GM18526 (cell line): ENCODE data around the gene PROCA1.

Source experiments
- POLR2A ChIP-seq: IDR thresholded peaks from 3 replicates; pipeline ENCODE4 v1.6.1; 2011; ENCODE audit not compliant: insufficient read length; ENCODE audit errors: extremely low read depth

The PROCA1 gene

DNA sequence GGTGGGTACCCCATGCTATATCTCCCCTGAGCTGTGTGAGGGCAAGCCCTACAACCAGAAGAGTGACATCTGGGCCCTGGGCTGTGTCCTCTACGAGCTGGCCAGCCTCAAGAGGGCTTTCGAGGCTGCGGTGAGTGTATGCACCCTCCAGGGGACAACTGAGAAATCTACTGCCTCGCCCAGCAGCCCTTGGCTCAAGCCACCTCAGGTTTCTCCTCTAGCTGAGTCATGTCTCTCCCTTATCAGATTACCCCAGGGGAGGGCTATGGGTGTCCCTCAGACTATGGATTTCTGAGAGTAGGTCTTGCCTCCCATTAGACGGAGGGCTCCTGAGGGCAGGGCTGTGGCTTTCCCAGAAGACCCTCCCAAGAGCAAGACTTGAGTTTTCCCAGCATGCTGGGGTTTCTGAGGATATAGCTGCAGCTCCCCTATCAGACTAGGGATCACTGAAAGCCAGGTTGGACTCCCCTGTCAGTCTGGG, 23.6 kb upstream of the PROCA1 start:
- TF ChIP-seq POLR2A: no peak

DNA sequence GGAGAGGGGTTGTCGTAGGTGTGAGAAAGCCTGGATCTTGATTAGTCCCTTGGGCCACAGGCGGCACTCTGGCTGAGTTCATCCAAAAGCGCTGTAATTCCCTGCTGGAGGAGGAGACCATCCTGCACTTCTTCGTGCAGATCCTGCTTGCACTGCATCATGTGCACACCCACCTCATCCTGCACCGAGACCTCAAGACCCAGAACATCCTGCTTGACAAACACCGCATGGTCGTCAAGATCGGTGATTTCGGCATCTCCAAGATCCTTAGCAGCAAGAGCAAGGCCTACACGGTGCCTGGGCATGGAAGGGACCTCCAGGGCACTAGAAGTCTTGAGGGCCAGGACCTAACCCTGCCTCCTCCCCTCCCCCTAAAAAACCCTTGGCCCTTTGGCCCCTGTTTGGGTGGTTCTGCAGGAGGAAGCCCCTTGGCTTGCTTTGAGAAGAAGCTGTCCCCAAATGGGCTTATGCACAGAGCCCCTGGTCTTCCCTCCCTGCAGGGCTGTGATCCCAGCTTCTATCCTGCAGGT, 23.1 kb upstream of the PROCA1 start:
- no peak for TF ChIP-seq POLR2A

DNA sequence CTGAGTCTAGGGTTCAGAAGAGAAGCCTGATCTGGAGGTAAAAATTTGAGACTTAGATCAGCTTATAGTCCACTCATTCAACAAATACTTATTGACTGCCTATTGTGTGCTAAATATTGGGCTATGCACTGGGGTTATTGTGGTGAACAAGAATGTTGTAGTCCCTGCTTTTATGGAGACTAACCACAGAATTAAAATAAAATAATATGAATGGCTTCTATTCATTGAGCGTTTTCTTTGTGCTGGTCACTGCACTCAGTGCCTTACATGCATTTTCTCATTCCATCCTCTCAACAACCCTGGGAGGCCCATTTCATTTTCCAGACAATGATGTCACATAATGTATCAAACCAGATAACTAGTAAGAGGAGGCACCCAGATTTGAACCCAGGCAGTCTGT, 21.7 kb upstream of the PROCA1 start:
- TF ChIP-seq POLR2A: no peak

DNA sequence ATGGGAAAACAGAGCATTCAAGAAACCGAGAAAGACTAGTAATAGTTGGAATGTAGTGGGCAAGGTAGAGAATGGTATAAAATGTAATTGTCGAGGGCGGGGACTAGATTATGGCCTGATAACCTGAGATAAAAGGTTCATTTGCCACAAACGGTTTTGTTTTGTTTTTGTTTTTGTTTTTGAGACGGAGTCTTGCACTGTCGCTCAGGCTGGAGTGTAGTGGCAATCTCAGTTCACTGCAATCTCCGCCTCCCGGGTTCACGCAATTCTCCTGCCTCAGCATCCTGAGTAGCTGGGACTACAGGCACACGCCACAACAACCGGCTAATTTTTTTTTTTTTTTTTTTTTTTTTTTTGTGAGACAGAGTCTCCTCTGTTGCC, 18.3 kb upstream of the PROCA1 start:
- TF ChIP-seq POLR2A: no peak

DNA sequence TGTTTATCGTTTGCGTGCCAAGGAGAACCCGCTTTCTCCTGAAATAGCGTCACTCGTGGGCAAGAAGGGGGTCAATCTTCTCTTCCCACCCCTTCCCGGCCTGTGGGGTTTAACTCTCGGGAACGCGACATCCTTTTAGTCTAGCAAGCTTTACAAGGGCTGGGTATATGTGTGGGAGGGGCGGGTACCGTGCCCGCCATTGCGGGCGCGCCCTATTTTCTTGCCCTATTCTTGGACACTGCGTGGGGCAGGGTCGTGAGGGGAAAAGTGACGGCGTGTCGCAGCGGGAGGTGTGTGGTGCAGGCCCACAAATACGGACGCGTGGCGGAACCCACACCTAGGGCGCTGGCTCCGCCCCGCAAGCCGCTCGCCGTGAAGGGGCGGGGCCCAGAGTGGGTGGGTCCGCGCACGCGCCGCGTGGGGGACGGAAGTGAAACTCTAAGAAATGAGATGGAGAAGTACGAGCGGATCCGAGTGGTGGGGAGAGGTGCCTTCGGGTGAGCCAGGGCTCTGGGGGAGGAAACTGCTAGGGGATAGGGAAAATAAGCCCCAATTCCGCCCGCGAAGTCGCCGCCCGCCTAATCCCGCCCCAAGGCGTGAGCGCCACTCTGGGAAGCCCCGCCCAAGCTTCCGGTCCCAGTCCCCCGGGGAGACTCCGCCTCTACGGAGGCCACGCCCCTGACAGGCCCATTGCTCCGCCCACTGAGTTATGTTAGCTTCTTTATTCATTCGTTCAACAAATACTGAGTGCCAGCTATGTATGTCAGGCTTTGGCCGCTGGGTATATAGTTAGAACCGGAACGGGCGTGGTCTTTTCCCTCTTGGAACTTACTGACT, 16.9 kb upstream of the PROCA1 start, which contains the start of gene NEK8:
NEK8 (plus strand) TSS at position 425 of the 837 bp plus-strand sequence; CDS start at position 451, 26 bp downstream.
- peak; percentile 70 for TF ChIP-seq POLR2A

DNA sequence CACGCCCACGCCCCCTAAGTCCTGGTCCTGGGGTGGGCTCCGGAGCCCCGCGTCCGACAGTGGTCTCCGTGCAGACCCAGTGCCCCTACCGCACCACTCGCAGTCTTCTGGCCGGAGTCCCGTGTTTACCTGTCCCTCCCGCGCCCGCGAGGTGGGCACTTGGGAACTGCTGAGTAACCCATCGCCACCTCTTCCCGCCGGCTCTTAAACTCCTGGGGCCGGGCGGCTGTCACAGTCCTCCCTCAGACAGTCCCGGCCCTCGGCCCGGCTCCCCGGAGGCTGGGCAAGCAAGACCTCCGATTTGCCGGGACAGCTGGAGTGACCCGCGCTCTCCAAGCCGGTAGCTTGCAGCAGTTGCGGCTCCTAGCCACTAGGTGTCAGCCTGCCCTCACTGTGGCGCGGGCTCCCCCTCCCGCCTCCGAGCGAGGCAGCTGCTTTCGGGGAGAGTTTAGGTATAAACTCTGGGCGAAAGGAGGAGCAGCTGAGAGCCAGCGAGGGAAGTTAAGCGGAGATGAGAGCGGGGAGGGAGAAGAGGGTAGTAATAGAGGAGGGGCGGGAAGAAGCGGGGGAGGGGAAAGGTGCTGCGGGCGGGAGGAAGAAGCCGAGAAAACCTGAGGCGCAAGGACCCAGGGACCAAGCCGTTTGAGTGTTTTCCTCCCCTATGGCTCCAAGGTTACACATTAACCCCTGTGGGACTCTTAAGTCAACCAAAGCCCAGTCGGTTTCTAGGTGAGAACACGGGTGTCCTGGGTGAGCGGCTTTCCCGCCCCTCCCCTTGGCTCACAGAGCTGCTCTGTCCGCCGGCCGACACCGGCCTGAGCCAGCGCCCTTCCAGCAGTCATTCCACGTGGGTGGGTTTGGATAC, 15.2 kb upstream of the PROCA1 start:
- TF ChIP-seq POLR2A: peak; percentile 74

DNA sequence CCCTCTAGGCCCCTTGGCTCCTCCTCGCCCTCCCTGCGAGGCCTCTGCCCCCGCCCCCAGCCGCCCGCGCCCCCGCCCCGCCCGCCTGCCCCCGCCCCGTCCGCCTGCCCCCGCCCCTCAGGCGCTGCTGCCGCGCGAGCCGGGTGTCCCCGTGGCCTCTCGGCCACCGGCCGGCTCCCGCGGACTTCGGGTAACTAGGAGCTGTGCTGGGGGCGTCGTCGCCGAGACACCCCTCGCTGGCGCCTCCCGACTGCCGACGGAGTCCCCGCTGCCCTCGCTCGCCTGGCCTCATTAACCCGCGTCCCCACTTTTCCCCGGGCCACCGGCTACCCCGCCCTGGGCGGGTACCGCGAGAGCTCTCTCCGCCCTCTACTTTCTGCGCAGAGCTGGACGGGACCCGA, 14.5 kb upstream of the PROCA1 start, which contains the start of gene TLCD1:
TLCD1 (minus strand) TSS at position 8 of the 401 bp plus-strand sequence. CDS start 136 bp downstream, outside the sequence.
- no peak for TF ChIP-seq POLR2A

DNA sequence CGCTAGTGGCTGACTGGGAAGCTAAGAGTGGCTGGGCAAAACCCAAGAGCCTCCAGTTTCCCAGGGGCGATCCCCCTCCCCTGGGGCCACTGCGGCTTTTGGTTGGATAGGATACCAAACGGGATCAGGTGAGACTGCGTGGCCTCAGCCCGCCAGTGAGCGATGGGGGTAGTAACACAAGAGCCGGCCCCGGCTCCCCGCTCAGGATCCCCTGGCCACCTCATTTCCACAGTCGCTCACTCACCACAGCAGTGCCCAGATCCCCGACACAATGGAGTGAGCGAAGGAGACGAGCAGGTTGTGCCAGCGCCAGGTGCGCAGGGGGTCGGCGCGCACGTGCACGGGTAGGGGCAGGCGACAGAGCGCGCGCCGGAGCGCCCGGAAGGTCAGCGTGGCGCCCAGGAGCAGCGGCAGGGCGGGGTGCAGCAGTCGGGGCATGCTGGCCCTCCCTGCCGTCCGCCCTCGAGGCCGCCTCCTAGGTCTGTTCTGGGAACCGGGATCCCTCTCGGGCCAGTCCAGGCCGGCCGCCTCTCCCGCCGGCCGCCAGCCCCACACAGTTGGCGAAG, 14.1 kb upstream of the PROCA1 start:
- TF ChIP-seq POLR2A: peak; percentile 31

DNA sequence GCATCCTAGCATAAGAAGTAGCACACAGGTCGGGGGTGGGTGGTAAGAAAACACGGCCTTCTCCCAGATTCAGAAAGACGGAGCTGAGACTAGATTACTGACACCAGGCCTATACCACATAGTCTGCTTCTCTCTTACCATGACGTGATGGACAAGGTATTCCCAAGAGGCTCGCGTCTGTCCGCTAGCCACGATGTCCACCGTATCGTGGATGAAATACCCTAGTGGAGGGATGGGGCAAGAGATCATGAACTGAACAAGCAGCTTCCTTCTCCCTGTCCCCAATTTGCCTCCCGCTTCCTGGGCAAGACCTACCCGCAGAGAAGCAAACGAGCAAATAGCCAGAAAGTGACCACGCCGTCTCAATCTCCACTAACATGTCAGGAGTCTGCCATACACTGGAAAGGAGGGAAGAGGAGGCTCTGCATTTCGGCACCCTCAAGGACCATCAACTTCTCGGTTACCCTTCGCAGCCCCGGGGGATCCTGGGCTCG, 13.5 kb upstream of the PROCA1 start:
- TF ChIP-seq POLR2A: peak; percentile 35

DNA sequence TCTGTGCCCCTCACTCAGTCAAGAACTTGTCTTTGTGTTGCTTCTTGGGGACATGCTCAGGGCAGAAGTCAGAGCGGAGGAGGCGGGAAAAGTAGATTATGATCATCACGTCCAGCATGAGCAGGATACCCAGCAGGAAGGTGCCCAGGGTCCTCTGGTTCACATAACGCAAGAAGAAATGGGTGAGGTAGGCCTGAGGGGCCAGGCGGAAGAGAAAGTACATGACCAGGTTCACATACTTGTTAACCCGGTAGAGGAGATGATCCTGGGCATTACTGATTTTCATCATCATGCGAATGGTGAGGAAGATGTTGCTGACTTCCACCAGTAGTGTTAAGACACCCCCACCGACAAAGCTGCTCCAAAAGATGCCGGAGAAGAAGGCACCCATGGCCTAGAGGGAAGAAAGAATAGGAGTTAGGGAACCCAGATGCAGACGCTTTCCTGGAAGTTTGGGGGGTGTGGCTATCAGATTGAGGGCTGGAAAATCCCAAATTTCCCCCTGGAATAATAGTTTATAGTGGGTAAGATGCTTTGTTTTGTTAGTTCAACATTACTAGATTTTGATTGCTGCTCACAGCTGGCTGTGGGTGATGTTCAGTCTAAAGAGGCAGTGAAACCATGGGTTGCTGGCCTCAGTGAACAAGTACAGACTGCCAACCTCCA, 12.9 kb upstream of the PROCA1 start:
- no peak for TF ChIP-seq POLR2A

DNA sequence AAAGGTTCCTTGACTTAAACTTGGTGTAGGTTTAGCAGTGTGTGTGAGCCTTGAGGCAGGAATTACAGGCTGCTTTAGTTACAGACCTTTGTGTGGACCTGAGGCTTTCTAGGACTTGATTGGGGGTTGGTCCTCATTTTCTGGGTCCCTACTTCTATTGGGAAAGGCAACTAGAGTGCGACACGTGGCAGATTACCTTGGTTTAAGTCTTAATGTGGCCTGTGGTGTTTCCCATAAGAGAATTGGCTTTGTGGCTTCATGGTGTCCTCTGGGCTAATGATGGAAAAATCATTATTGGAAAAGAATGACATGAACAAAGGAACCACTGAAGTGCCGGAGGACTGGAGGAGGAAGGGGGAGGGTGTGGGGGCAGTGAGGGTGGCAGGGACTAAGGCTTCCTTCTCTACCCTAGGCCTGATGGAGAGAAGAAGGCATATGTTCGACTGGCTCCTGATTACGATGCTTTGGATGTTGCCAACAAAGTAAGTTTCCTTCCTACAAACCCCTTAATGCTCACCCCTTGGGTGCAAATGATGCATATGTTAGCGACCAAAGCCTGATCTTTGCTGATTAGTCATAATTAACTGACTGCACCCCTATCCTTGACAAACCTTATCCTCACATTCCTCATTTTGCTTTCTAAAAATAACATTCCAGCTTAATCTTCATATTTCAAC, 11.6 kb upstream of the PROCA1 start:
- TF ChIP-seq POLR2A: no peak

DNA sequence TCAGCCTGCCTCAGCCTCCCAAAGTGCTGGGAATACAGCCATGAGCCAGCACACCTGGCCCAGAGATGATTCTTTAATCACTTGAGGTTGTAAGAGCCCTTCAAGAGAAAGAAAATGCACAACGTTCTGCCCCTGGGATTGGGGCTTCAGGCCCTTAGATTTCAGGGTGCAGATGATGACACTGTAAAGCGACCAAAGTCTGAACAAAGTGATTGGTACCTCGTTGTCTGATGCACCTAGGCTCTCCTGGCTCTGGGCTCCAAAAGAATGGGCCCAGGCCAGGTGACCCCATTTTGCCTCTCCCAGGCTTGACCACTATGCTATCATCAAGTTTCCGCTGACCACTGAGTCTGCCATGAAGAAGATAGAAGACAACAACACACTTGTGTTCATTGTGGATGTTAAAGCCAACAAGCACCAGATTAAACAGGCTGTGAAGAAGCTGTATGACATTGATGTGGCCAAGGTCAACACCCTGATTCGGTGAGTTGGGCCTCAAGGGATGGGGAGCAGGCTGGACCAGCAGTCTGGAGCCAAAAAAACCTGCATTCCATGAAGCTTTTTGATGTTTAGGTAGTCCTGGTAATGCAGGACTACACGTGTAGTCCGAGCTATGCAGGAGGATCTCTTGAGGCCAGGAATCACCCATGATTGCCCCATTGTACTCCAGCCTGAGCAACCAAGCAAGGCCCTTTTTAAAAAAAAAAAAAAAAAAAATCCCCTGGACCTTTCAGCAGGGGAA, 10.9 kb upstream of the PROCA1 start:
- no peak for TF ChIP-seq POLR2A

DNA sequence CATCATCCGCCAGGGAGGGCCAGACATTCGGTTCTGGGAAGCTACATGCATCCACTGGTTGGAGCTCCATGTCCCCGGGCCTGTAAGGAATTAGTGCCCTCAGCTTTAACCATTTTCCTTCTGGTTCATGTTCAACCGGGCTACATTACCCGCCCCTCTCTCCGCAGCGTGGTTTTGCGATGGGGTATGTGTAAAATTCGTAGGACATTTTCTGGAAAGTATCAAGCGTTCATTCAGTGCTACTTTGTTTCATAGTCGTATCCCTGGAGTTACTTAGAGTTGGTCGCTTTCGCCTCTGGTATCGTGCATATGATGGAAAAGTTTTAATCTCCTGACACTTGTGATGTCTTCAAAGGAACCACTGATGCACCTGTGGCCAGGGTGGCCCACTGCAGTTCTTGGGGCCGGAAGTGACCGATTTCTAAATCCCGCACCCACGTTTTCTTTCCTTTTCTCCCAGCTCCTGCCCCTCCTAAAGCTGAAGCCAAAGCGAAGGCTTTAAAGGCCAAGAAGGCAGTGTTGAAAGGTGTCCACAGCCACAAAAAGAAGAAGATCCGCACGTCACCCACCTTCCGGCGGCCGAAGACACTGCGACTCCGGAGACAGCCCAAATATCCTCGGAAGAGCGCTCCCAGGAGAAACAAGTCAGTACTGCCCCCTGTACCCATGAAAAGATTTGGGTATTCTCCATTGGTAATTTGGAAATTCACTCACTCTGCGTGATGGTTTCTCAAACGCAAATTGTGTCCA, 8.7 kb upstream of the PROCA1 start:
- no peak for TF ChIP-seq POLR2A

DNA sequence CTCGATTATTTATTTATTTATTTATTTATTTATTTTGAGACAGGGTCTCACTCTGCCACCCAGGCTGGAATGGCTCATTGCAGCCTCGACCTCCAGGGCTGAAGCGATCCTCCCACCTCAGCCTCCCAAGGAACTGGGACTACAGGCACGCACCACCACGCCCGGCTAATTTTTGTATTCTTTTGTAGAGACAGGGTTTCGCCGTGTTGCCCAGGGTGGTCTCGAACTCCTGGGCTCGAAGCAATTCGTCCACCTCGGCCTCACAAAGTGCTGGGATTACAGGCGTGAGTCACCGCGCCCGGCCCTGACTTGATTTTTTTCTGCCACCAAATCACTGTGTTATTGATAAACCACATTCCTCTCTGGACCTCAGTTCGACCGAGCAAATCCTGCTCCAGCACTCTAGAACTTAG, 7.3 kb upstream of the PROCA1 start:
- no peak for TF ChIP-seq POLR2A
